Thyroid gland (tissue), 4 donors: ENCODE data around the gene TLE1.

Source experiments
- POLR2A ChIP-seq, 2 donors: fragments of 450-650 bp; IDR thresholded peaks; one replicate each; pipeline ENCODE4 v1.6.1; 2017; ENCODE audit warnings: antibody characterized with exemption in 2 of 2, mild to moderate bottlenecking in 2 of 2, moderate library complexity in 1 of 2
- TF ChIP-seq, protein P1 (sequence below), 6 experiments: fragments of 200-600 bp in 3 of 6; fragments of 450-650 bp in 3 of 6; sonication (generic) in 3 of 6; IDR thresholded peaks; one replicate each; pipeline ENCODE4 v1.5.1; 2016 to 2019; ENCODE audit warnings: antibody characterized with exemption in 6 of 6, mild to moderate bottlenecking in 2 of 6, inconsistent platforms in 1 of 6, moderate library complexity in 1 of 6

DNA sequence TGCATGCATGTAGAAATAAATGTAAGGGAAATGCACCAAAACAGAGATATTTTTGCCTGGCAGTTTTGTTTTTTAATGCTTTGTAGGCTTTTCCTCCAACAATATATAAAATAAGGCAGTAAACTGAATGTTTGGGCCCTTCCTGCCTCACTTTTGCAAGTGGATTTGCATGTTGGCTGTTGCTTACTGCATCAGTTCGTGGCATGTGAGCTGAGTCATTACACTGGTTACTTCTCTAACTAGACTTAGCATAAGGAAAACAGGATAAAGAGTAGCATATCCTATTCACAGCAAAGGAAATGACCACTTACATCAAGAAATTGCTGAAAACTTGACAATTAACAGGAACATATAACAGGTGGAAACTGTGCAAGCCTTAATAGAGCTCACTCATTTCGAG, 113.4 kb downstream of the TLE1 start:
- TF ChIP-seq, protein P1, sequence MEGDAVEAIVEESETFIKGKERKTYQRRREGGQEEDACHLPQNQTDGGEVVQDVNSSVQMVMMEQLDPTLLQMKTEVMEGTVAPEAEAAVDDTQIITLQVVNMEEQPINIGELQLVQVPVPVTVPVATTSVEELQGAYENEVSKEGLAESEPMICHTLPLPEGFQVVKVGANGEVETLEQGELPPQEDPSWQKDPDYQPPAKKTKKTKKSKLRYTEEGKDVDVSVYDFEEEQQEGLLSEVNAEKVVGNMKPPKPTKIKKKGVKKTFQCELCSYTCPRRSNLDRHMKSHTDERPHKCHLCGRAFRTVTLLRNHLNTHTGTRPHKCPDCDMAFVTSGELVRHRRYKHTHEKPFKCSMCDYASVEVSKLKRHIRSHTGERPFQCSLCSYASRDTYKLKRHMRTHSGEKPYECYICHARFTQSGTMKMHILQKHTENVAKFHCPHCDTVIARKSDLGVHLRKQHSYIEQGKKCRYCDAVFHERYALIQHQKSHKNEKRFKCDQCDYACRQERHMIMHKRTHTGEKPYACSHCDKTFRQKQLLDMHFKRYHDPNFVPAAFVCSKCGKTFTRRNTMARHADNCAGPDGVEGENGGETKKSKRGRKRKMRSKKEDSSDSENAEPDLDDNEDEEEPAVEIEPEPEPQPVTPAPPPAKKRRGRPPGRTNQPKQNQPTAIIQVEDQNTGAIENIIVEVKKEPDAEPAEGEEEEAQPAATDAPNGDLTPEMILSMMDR (IDR thresholded peaks at IDR 0.05) = no peak
- TF ChIP-seq POLR2A (IDR thresholded peaks at IDR 0.05) = no peak
